Vagina (tissue), 2 donors: ENCODE data around the gene CDC14B. TPM values are rescaled to one million over a fixed set of nuclear protein-coding genes. Genes with fewer than 3 reads are reported as not detected.

Experiments used
- DNase-seq, 2 donors: peaks; one replicate each; pipeline ENCODE4 v3.0.0-alpha.2; 2017; ENCODE audit errors: extremely low spot score in 2 of 2
- H3K27ac ChIP-seq: fragments of 200-600 bp; sonication (generic); one replicate; pipeline ENCODE4 v1.5.1; 2019
- H3K27me3 ChIP-seq: fragments of 200-600 bp; sonication (generic); one replicate; pipeline ENCODE4 v1.5.1; 2019
- H3K36me3 ChIP-seq, 2 donors: fragments of 200-600 bp; sonication (generic); one replicate each; pipeline ENCODE4 v1.5.1; 2017 to 2019
- H3K4me1 ChIP-seq: fragments of 200-600 bp; sonication (generic); one replicate; pipeline ENCODE4 v1.5.1; 2019
- H3K4me3 ChIP-seq, 2 donors: fragments of 200-600 bp; sonication (generic); 1 replicate in 1 of 2; 2 replicates in 1 of 2; pipeline ENCODE4 v1.5.1; 2016 to 2019
- H3K9me3 ChIP-seq: fragments of 200-600 bp; sonication (generic); one replicate; pipeline ENCODE4 v1.5.1; 2019
- POLR2A ChIP-seq, 2 donors: fragments of 450-650 bp; IDR thresholded peaks; one replicate each; pipeline ENCODE4 v1.6.1; 2017; ENCODE audit warnings: antibody characterized with exemption in 2 of 2, mild to moderate bottlenecking in 2 of 2, moderate library complexity in 2 of 2
- POLR2AphosphoS5 ChIP-seq, 2 donors: sonication (generic); formaldehyde crosslinking; IDR thresholded peaks; one replicate each; pipeline ENCODE4 v1.9.0; 2017; ENCODE audit warnings: antibody characterized with exemption in 2 of 2, mild to moderate bottlenecking in 2 of 2, low read depth in 1 of 2; ENCODE audit not compliant: insufficient read depth in 1 of 2
- intact Hi-C: fragments of 100-400 bp; cut with DNase I; formaldehyde crosslinking; loops from one replicate; pipeline ENCODE4 v1.15.1; 2023
- total RNA-seq: library from RNA; depleted of rRNA; stranded (reverse); fragments of >200 nt; gene quantifications from one replicate; pipeline ENCODE4 v1.2.3, GENCODE V29; 2016
- TF ChIP-seq, protein P1 (sequence below), 3 experiments: fragments of 450-650 bp in 2 of 3; fragments of 200-600 bp in 1 of 3; sonication (generic) in 1 of 3; IDR thresholded peaks; one replicate each; pipeline ENCODE4 v1.5.1; 2017 to 2019; ENCODE audit warnings: antibody characterized with exemption in 3 of 3, mild to moderate bottlenecking in 2 of 3, moderate library complexity in 2 of 3

The CDC14B gene
- total RNA-seq, 1 donor from 2014 or later: 15.7 TPM

DNA sequence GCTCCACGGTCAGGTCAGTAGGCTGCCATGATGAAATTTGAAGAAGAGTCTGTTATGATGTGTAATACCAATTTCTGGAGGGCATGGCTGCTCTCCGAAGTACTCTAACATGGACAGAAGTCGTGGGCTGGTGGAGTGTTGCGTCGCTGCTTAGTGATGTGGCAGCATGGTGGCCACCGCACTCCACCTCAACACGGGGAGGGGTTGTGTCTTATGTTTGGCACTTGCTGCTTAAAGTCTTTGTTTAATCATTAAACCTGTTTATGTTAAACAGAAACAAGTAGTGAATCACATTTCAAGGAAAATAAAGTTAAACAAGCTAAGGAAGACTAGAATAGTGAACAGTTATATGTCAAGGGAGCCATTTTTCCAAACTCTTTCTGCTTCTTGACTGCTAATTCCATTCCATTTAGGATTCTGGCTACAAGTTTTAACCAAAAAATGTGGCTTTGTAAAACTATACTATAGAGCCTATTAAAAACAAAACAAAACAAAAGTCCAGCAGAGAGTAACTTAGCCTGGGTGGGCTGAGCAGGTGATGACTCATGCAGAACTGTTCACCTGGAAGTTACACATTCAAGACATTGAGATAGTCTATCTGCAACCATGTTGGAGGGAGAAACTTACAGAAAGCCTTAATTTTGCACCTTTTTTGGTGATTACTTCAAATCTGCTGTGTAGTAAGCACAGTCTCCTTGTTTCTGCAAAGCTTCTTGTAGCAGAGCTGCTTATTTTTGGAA is 160.2 kb downstream of the CDC14B start:
- Histone ChIP-seq H3K27ac (peak overlapping the region; percentile 69), H3K27me3 (no peaks in the 10 kb centered on the region), H3K4me3 (no peak overlapping the region), H3K4me1 (peaks cover 6% of the 10 kb centered on the region), H3K36me3 (no peaks in the 10 kb centered on the region), H3K9me3 (no peaks in the 10 kb centered on the region)
- TF ChIP-seq POLR2AphosphoS5 (IDR thresholded peaks at IDR 0.05; ENCODE audit: insufficient read depth in 1 of 2, low read depth in 1 of 2) (no peak), POLR2A (IDR thresholded peaks at IDR 0.05) (no peak)
- TF ChIP-seq, protein P1, sequence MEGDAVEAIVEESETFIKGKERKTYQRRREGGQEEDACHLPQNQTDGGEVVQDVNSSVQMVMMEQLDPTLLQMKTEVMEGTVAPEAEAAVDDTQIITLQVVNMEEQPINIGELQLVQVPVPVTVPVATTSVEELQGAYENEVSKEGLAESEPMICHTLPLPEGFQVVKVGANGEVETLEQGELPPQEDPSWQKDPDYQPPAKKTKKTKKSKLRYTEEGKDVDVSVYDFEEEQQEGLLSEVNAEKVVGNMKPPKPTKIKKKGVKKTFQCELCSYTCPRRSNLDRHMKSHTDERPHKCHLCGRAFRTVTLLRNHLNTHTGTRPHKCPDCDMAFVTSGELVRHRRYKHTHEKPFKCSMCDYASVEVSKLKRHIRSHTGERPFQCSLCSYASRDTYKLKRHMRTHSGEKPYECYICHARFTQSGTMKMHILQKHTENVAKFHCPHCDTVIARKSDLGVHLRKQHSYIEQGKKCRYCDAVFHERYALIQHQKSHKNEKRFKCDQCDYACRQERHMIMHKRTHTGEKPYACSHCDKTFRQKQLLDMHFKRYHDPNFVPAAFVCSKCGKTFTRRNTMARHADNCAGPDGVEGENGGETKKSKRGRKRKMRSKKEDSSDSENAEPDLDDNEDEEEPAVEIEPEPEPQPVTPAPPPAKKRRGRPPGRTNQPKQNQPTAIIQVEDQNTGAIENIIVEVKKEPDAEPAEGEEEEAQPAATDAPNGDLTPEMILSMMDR (IDR thresholded peaks at IDR 0.05): no peak
- DNase-seq: no peak
- intact Hi-C loops: loop anchor here (10.0 kb wide), 1 partner anchor 105 kb away; no protein-coding TSS in a partner anchor

DNA sequence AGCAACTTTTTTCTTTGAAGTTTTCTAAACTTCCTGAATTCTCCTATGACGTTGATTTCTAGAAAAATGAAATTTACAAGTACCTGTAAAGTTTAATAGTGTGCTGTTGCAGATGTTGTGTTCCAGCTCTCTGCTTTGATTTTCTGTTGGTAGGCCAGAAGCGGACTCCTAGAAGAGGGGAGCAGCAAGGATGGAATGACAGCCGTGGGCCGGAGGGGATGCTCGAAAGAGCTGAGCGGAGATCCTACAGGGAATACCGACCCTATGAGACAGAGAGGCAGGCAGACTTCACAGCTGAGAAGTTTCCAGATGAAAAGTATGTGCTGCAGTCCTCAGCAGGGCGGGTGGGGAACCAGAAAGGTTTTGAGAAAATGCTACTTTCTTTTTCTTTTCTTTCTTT is 161.4 kb downstream of the CDC14B start:
- Histone ChIP-seq H3K4me1 (peaks cover 10% of the 10 kb centered on the region), H3K4me3 (no peak overlapping the region), H3K36me3 (no peaks in the 10 kb centered on the region), H3K27me3 (no peaks in the 10 kb centered on the region), H3K27ac (no peak overlapping the region), H3K9me3 (no peaks in the 10 kb centered on the region)
- no peak for DNase-seq
- intact Hi-C loops: loop anchor here (10.0 kb wide), 1 partner anchor 107 kb away; no protein-coding TSS in a partner anchor
- TF ChIP-seq, protein P1 (IDR thresholded peaks at IDR 0.05): no peak
- TF ChIP-seq POLR2A (IDR thresholded peaks at IDR 0.05) (no peak), POLR2AphosphoS5 (IDR thresholded peaks at IDR 0.05; ENCODE audit: insufficient read depth in 1 of 2, low read depth in 1 of 2) (no peak)

DNA sequence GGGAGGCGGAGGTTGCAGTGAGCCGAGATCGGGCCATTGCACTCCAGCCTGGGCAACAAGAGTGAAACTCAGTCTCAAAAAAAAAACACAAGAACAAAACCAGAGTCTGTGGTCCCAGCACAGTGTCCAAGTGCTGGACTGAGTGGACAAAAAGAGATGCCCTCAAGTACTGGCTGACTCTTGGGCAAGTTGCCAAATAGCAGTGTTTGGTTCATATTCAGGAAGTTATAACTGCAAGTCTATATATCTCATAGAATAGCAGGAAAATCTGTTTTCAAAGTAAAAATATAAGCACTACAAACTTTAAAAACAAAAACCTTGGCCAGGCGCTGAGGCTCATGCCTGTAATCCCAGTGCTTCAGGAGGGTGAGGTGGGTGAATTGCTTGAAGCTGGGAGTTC is 162.4 kb downstream of the CDC14B start:
- DNase-seq: peak in 1 of 2 donors; percentile 7
- intact Hi-C loops: loop anchor here (10.0 kb wide), 1 partner anchor 108 kb away; no protein-coding TSS in a partner anchor
- Histone ChIP-seq H3K9me3 (no peaks in the 10 kb centered on the region), H3K4me1 (peaks cover 12% of the 10 kb centered on the region), H3K27ac (no peak overlapping the region), H3K4me3 (no peak overlapping the region), H3K27me3 (no peaks in the 10 kb centered on the region), H3K36me3 (no peaks in the 10 kb centered on the region)
- TF ChIP-seq POLR2A (IDR thresholded peaks at IDR 0.05) (no peak), POLR2AphosphoS5 (IDR thresholded peaks at IDR 0.05; ENCODE audit: insufficient read depth in 1 of 2, low read depth in 1 of 2) (no peak)
- TF ChIP-seq, protein P1 (IDR thresholded peaks at IDR 0.05): no peak

DNA sequence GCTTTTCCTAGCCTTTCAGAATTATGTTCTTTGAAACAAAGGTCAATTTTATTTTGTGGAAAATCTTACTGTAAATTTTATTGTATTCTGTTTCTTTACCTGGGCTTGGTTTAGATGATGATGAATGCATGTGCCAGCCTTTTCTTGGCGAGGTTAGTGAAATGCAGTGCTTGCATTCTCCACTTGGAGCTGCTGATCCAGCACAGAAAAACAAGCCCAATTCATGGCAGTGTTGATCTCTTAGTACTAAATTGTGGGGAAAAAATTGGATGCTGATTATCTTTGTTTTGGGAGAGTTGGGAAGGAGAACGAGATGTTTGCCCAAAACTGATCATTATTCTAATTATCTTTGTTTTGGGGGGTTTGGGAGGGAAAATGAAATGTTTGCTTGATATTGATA is 166.0 kb downstream of the CDC14B start:
- no peaks in the 10 kb centered on the region for H3K27me3 ChIP-seq
- no peaks in the 10 kb centered on the region for H3K9me3 ChIP-seq
- DNase-seq: no peak
- TF ChIP-seq POLR2AphosphoS5 (IDR thresholded peaks at IDR 0.05; ENCODE audit: insufficient read depth in 1 of 2, low read depth in 1 of 2) (no peak), POLR2A (IDR thresholded peaks at IDR 0.05) (no peak)
- TF ChIP-seq, protein P1 (IDR thresholded peaks at IDR 0.05): no peak
- no peak overlapping the region for H3K4me3 ChIP-seq
- no peaks in the 10 kb centered on the region for H3K36me3 ChIP-seq
- intact Hi-C loops: loop anchor here (10.0 kb wide), 1 partner anchor 111 kb away; no protein-coding TSS in a partner anchor
- no peak overlapping the region for H3K27ac ChIP-seq
- peaks cover 18% of the 10 kb centered on the region for H3K4me1 ChIP-seq
